Measurements from ENCODE around the gene MARCKSL1.

Gene MARCKSL1

GRCh38 chr1:32333251-32333963 lies 2.6 kb downstream of the MARCKSL1 start:
- no peak overlapping the region for H3K4me3 ChIP-seq (ENCODE audit: low read depth, low read length)
- DNase-seq (ENCODE audit: low read depth), result no peak
- TF ChIP-seq CTCF (IDR thresholded peaks at IDR 0.05; ENCODE audit: control insufficient read depth, extremely low read depth, insufficient read depth), result no peak

GRCh38 chr1:32332290-32333079 lies 3.5 kb downstream of the MARCKSL1 start:
- no peak for TF ChIP-seq CTCF (IDR thresholded peaks at IDR 0.05; ENCODE audit: control insufficient read depth, extremely low read depth, insufficient read depth)
- no peak overlapping the region for H3K4me3 ChIP-seq (ENCODE audit: low read depth, low read length)
- DNase-seq (ENCODE audit: low read depth), result no peak

- no peak for DNase-seq (ENCODE audit: low read depth)
- H3K4me3 ChIP-seq (ENCODE audit: low read depth, low read length), result no peak overlapping the region
- TF ChIP-seq CTCF (IDR thresholded peaks at IDR 0.05; ENCODE audit: control insufficient read depth, extremely low read depth, insufficient read depth), result no peak
Observed at GRCh38 chr1:32331549-32331948, 4.5 kb downstream of the MARCKSL1 start.

- H3K4me3 ChIP-seq (ENCODE audit: low read depth, low read length), result no peak overlapping the region
- no peak for DNase-seq (ENCODE audit: low read depth)
- no peak for TF ChIP-seq CTCF (IDR thresholded peaks at IDR 0.05; ENCODE audit: control insufficient read depth, extremely low read depth, insufficient read depth)
Observed at GRCh38 chr1:32330558-32331151, 5.4 kb downstream of the MARCKSL1 start.

GRCh38 chr1:32329931-32330466 lies 6.0 kb downstream of the MARCKSL1 start:
- no peak for DNase-seq (ENCODE audit: low read depth)
- TF ChIP-seq CTCF (IDR thresholded peaks at IDR 0.05; ENCODE audit: control insufficient read depth, extremely low read depth, insufficient read depth), result no peak

GRCh38 chr1:32327204-32327603 lies 8.8 kb downstream of the MARCKSL1 start:
- DNase-seq (ENCODE audit: low read depth), result no peak
- H3K4me3 ChIP-seq (ENCODE audit: low read depth, low read length), result no peak overlapping the region
- TF ChIP-seq CTCF (IDR thresholded peaks at IDR 0.05; ENCODE audit: control insufficient read depth, extremely low read depth, insufficient read depth), result no peak

More at GRCh38 chr1:32329931-32330466, 6.0 kb downstream of the MARCKSL1 start:
- no peak overlapping the region for H3K4me3 ChIP-seq (ENCODE audit: low read depth, low read length)
